Lung (tissue), 12 donors: Measurements from ENCODE around the gene ICAM4. TPM values are rescaled to one million over a fixed set of nuclear protein-coding genes. Genes with fewer than 3 reads are reported as not detected.

ENCODE experiments used
- ATAC-seq: fragments of 200-7000 bp; cut with Tn5 transposase; one replicate; pipeline ENCODE4 v1.9.1; 2020; ENCODE audit warnings: moderate number of reproducible peaks; ENCODE audit not compliant: insufficient read depth, low FRiP score
- DNase-seq, 3 donors: peaks; one replicate each; pipeline ENCODE4 v3.0.0-alpha.2; 2013 to 2017
- H3K27ac ChIP-seq, 2 donors: one replicate each; pipeline ENCODE4 v1.5.1; 2013; ENCODE audit warnings: mild to moderate bottlenecking in 2 of 2, moderate library complexity in 2 of 2, control low read depth in 1 of 2, inconsistent platforms in 1 of 2, low read depth in 1 of 2, low read length in 1 of 2
- H3K27me3 ChIP-seq, 3 donors: one replicate each; pipeline ENCODE4 v1.5.1; 2013; ENCODE audit warnings: low read length in 2 of 3; ENCODE audit not compliant: control insufficient read depth in 3 of 3, insufficient read depth in 3 of 3
- H3K36me3 ChIP-seq, 4 donors: one replicate each; pipeline ENCODE4 v1.5.1; 2013; ENCODE audit warnings: low read length in 4 of 4, mild to moderate bottlenecking in 1 of 4, moderate library complexity in 1 of 4; ENCODE audit not compliant: control insufficient read depth in 4 of 4, insufficient read depth in 4 of 4
- H3K4me1 ChIP-seq, 5 donors: one replicate each; pipeline ENCODE4 v1.5.1; 2013; ENCODE audit warnings: low read length in 5 of 5, mild to moderate bottlenecking in 2 of 5, moderate library complexity in 1 of 5; ENCODE audit not compliant: control insufficient read depth in 5 of 5, insufficient read depth in 5 of 5
- H3K4me3 ChIP-seq: one replicate; pipeline ENCODE4 v1.5.1; 2013; ENCODE audit warnings: mild to moderate bottlenecking, control low read depth, moderate library complexity
- H3K9ac ChIP-seq, 2 donors: one replicate each; pipeline ENCODE4 v1.5.1; 2013; ENCODE audit warnings: low read length in 2 of 2, control low read depth in 1 of 2; ENCODE audit not compliant: insufficient read depth in 1 of 2
- H3K9me3 ChIP-seq, 4 donors: one replicate each; pipeline ENCODE4 v1.5.1; 2013; ENCODE audit warnings: low read length in 3 of 4, mild to moderate bottlenecking in 1 of 4, moderate library complexity in 1 of 4; ENCODE audit not compliant: control insufficient read depth in 4 of 4, insufficient read depth in 3 of 4
- CTCF ChIP-seq: IDR thresholded peaks from 2 replicates; pipeline ENCODE4 v1.5.1; 2012; ENCODE audit warnings: mild to moderate bottlenecking; ENCODE audit errors: control extremely low read depth, extremely low read depth
- WGBS, 2 donors: extraction: QIAGEN DNeasy Blood & Tissue Kit; methylation state at CpG; one replicate each; pipeline ENCODE4 v1.1.7; 2013; 5-methylcytosine and 5-hydroxymethylcytosine counted together
- polyA plus RNA-seq, 2 donors: library from polyadenylated mRNA; stranded (reverse); fragments of 200-250 nt; gene quantifications; one replicate each; pipeline ENCODE4 v1.2.1, GENCODE V29; 2013
- total RNA-seq, 2 donors: library from RNA; depleted of rRNA in 1 of 2; stranded (reverse); fragments of >200 nt in 1 of 2; gene quantifications; one replicate each; pipeline ENCODE4 v1.2.1, GENCODE V29; 2014 to 2021
- donor health status: control.
- donor health status: control.
- donor health status: Bipolar disorder and iron deficiency.
- donor health status: healthy.
- donor health status: DM: yes; HTN: yes; CAD: no.

Gene ICAM4
- total and polyA plus RNA-seq, 4 donors: 4.6 to 38.8 (median 8.1) TPM

- Histone ChIP-seq H3K9me3 (no peaks in the 10 kb centered on the region), H3K4me1 (peaks cover 0 to 16% (median 4%) of the 10 kb centered on the region in 5 donors), H3K27me3 (peaks cover 0 to 8% (median 0%) of the 10 kb centered on the region in 3 donors), H3K9ac (no peak overlapping the region), H3K36me3 (peaks cover 0 to 8% (median 0%) of the 10 kb centered on the region in 4 donors), H3K4me3 (peak overlapping the region; percentile 76), H3K27ac (peak overlapping the region; percentile 78 to 89)
- no peak for TF ChIP-seq CTCF
- no peak for DNase-seq
- ATAC-seq: no peak
- 15 to 23% methylated on average over 12 of the region's 12 CpGs for WGBS, 2 donors
Measured at GRCh38 chr19:10271543-10272086, 15.1 kb upstream of the ICAM4 start.

- Histone ChIP-seq H3K4me1 (peaks cover 0 to 16% (median 4%) of the 10 kb centered on the region in 5 donors), H3K27ac (peak overlapping the region in 1 of 2 donors; percentile 79), H3K4me3 (peak overlapping the region; percentile 26), H3K9me3 (no peaks in the 10 kb centered on the region), H3K9ac (no peak overlapping the region), H3K36me3 (peaks cover 0 to 23% (median 0%) of the 10 kb centered on the region in 4 donors), H3K27me3 (peaks cover 0 to 8% (median 0%) of the 10 kb centered on the region in 3 donors)
- TF ChIP-seq CTCF: no peak
- DNase-seq: no peak
- 78 to 94% methylated on average over 10 of the region's 10 CpGs for WGBS, 2 donors
- ATAC-seq: no peak
Measured at GRCh38 chr19:10274589-10274988, 12.2 kb upstream of the ICAM4 start.

- Histone ChIP-seq H3K4me1 (peaks cover 0 to 9% (median 0%) of the 10 kb centered on the region in 5 donors), H3K36me3 (peaks cover 0 to 29% (median 0%) of the 10 kb centered on the region in 4 donors), H3K27ac (peak overlapping the region in 1 of 2 donors; percentile 47), H3K9me3 (no peaks in the 10 kb centered on the region), H3K9ac (no peak overlapping the region), H3K27me3 (no peaks in the 10 kb centered on the region), H3K4me3 (no peak overlapping the region)
- no peak for TF ChIP-seq CTCF
- 90 to 93% methylated on average over 9 of the region's 9 CpGs for WGBS, 2 donors
- ATAC-seq (no peak), DNase-seq (no peak)
Measured at GRCh38 chr19:10277795-10278589, 8.8 kb upstream of the ICAM4 start.
